ENCODE results near the gene MAP4K2.

Gene MAP4K2

GRCh38 chr11:64741375-64742086 is 61.5 kb downstream of the MAP4K2 start:
- WGBS, 2 experiments (ENCODE audit: insufficient coverage in 2 of 2) = 47 to 58% methylated on average over 22 to 24 of the region's 24 CpGs
- no peak overlapping the region for H3K4me3 ChIP-seq (ENCODE audit: extremely low read depth, insufficient read depth, low read length, poor library complexity, severe bottlenecking)
- H3K36me3 ChIP-seq (ENCODE audit: control insufficient read depth, insufficient read depth, low read length) = no peaks in the 10 kb centered on the region
- no peaks in the 10 kb centered on the region for H3K9me3 ChIP-seq (ENCODE audit: control insufficient read depth, low read length)
- no peak overlapping the region for H3K27ac ChIP-seq (ENCODE audit: low read depth, low read length, severe bottlenecking)
- peaks cover 5% of the 10 kb centered on the region for H3K4me1 ChIP-seq (ENCODE audit: control insufficient read depth, insufficient read depth, low read length, poor library complexity, severe bottlenecking)

GRCh38 chr11:64739871-64740270 is 63.1 kb downstream of the MAP4K2 start:
- Histone ChIP-seq H3K9me3 (ENCODE audit: control insufficient read depth, low read length) (no peaks in the 10 kb centered on the region), H3K4me3 (ENCODE audit: extremely low read depth, insufficient read depth, low read length, poor library complexity, severe bottlenecking) (no peak overlapping the region), H3K4me1 (ENCODE audit: control insufficient read depth, insufficient read depth, low read length, poor library complexity, severe bottlenecking) (peaks cover 3% of the 10 kb centered on the region), H3K36me3 (ENCODE audit: control insufficient read depth, insufficient read depth, low read length) (no peaks in the 10 kb centered on the region), H3K27ac (ENCODE audit: low read depth, low read length, severe bottlenecking) (no peak overlapping the region)
- WGBS, 2 experiments (ENCODE audit: insufficient coverage in 2 of 2) = 92 to 96% methylated on average over 8 to 9 of the region's 12 CpGs

- Histone ChIP-seq H3K9me3 (ENCODE audit: control insufficient read depth, low read length) (no peaks in the 10 kb centered on the region), H3K36me3 (ENCODE audit: control insufficient read depth, insufficient read depth, low read length) (no peaks in the 10 kb centered on the region), H3K4me1 (ENCODE audit: control insufficient read depth, insufficient read depth, low read length, poor library complexity, severe bottlenecking) (no peaks in the 10 kb centered on the region), H3K27ac (ENCODE audit: low read depth, low read length, severe bottlenecking) (no peak overlapping the region), H3K4me3 (ENCODE audit: extremely low read depth, insufficient read depth, low read length, poor library complexity, severe bottlenecking) (no peak overlapping the region)
- 96 to 98% methylated on average over 9 of the region's 15 CpGs for WGBS, 2 experiments (ENCODE audit: insufficient coverage in 2 of 2)
Measured at GRCh38 chr11:64736654-64737053, 66.4 kb downstream of the MAP4K2 start.

GRCh38 chr11:64735725-64736259 is 67.2 kb downstream of the MAP4K2 start:
- H3K27ac ChIP-seq (ENCODE audit: low read depth, low read length, severe bottlenecking) = no peak overlapping the region
- no peaks in the 10 kb centered on the region for H3K9me3 ChIP-seq (ENCODE audit: control insufficient read depth, low read length)
- WGBS, 2 experiments (ENCODE audit: insufficient coverage in 2 of 2) = 89 to 92% methylated on average over 8 to 9 of the region's 9 CpGs
- H3K4me1 ChIP-seq (ENCODE audit: control insufficient read depth, insufficient read depth, low read length, poor library complexity, severe bottlenecking) = no peaks in the 10 kb centered on the region
- no peaks in the 10 kb centered on the region for H3K36me3 ChIP-seq (ENCODE audit: control insufficient read depth, insufficient read depth, low read length)
- no peak overlapping the region for H3K4me3 ChIP-seq (ENCODE audit: extremely low read depth, insufficient read depth, low read length, poor library complexity, severe bottlenecking)

Data from mesodermal cell (in vitro differentiated cells).